ENCODE results near the gene GPRASP1. TPM values are rescaled to one million over a fixed set of nuclear protein-coding genes. Genes with fewer than 3 reads are reported as not detected.

GPRASP1 gene, protein sequence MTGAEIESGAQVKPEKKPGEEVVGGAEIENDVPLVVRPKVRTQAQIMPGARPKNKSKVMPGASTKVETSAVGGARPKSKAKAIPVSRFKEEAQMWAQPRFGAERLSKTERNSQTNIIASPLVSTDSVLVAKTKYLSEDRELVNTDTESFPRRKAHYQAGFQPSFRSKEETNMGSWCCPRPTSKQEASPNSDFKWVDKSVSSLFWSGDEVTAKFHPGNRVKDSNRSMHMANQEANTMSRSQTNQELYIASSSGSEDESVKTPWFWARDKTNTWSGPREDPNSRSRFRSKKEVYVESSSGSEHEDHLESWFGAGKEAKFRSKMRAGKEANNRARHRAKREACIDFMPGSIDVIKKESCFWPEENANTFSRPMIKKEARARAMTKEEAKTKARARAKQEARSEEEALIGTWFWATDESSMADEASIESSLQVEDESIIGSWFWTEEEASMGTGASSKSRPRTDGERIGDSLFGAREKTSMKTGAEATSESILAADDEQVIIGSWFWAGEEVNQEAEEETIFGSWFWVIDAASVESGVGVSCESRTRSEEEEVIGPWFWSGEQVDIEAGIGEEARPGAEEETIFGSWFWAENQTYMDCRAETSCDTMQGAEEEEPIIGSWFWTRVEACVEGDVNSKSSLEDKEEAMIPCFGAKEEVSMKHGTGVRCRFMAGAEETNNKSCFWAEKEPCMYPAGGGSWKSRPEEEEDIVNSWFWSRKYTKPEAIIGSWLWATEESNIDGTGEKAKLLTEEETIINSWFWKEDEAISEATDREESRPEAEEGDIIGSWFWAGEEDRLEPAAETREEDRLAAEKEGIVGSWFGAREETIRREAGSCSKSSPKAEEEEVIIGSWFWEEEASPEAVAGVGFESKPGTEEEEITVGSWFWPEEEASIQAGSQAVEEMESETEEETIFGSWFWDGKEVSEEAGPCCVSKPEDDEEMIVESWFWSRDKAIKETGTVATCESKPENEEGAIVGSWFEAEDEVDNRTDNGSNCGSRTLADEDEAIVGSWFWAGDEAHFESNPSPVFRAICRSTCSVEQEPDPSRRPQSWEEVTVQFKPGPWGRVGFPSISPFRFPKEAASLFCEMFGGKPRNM (N-terminal part only)
- total RNA-seq (4.9 and 5.8 TPM in 2 replicates), polyA plus RNA-seq (1.6 and 1.7 TPM in 2 replicates), polyA minus RNA-seq (ENCODE audit: low replicate concordance) (0.43 and 3.1 TPM in 2 replicates)
- 1.4 and 1.7 TPM in 2 replicates for polyA plus RNA-seq (2012)

DNA sequence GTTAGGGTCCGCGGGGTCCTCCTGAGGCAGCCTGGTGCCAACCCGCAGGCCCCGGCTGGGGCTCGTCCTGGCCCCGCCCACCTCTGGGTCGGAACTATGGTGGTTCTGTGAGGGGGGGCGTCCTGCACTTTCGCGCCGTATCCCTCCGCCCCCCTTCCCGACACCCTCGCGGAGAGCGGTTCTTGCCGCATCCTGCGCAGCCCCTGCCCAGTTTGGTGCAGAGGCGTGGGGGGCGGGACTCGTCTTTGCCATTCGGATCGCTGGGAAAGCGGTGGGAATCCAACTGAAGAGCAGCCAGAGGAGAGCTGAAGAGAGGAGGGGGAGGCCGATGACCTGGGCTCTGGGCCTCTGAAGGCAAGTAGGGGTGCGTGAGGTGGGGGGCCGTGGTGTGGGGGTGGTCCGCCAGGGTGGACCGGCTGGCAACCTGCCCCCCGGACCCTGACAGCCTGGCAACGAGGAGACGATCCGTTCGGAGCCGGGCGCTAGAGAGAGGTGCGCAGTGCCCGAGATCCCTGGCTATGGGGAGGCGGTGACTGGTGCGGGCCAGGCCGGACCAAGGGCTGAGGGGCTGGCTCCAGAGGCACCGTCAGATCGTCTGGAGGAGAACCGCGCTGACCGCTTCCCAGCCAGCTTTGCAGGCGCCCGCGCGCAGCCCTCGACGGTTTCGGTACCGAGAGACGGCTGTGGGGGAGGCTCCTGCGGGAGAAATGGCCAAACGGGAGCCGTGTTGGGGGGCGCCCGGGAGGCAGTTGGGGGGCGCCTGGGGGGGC is at the start of gene GPRASP1:
Gene GPRASP1 (plus strand): TSS at position 242 of the 770 bp plus-strand sequence. CDS start 2,431 bp downstream, outside the sequence.
- Histone ChIP-seq H2AFZ (ENCODE audit: low read length) (peak within 1 kb of the TSS; percentile 46), H3K79me2 (ENCODE audit: control insufficient read depth, insufficient read depth, low read length) (no peaks in the 10 kb centered on the region), H3K4me3 (replicated peaks in 1 of 4; ENCODE audit: control extremely low read depth in 1 of 4, insufficient read depth in 1 of 4, low read depth in 3 of 4, low read length in 4 of 4) (peak within 1 kb of the TSS; percentile 50 to 63 (median 56)), H3K27me3 (ENCODE audit: control insufficient read depth, insufficient read depth, low read length) (no peaks in the 10 kb centered on the region), H3K27ac (ENCODE audit: insufficient read depth, low read length) (no peak within 1 kb of the TSS), H3K36me3 (ENCODE audit: control insufficient read depth, insufficient read depth, low read length) (no peaks in the 10 kb centered on the region), H3K4me1 (ENCODE audit: control insufficient read depth, extremely low read depth, insufficient read depth, low read length) (no peaks in the 10 kb centered on the region), H3K9me3 (ENCODE audit: control insufficient read depth, insufficient read depth, low read depth, low read length) (no peaks in the 10 kb centered on the region), H3K4me2 (ENCODE audit: extremely low read depth, insufficient read depth, low read length) (peak within 1 kb of the TSS; percentile 75), H4K20me1 (ENCODE audit: control insufficient read depth, extremely low read depth, insufficient read depth, low read length) (no peaks in the 10 kb centered on the region), H3K9ac (ENCODE audit: insufficient read depth, low read length) (peak within 1 kb of the TSS; percentile 37)
- TF ChIP-seq EZH2 (IDR thresholded peaks at IDR 0.05; ENCODE audit: low read length, missing control alignments) (no peak), CTCF (conservative IDR thresholded peaks at IDR 0.05 in 1 of 2, IDR thresholded peaks at IDR 0.05 in 1 of 2; ENCODE audit: low read depth in 1 of 2, low read length in 2 of 2) (no peak)
- DNase-seq (ENCODE audit: low read depth in 2 of 2): peak; percentile 46 to 50

DNA sequence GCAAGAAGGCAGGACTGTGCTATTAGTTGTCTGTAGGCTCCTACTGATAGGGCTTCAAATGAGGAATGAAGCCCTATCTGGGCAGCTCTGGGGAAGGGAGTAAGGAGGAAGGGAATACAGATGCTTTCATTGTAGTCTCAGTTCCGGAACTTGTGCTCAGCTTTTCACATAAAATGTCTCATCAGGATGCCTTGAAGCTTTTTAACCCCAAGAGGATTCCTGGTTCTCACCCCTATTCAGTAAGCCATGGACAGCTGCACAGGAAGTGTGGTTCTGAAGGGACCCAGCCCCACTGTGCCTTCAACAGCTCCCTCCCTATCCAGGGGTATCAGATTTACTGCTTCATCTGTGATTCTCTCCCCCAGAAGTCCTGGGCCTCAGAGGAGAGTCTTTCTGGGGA is 47.0 kb upstream of the GPRASP1 start:
- no peaks in the 10 kb centered on the region for H3K27me3 ChIP-seq (ENCODE audit: control insufficient read depth, insufficient read depth, low read length)
- no peak overlapping the region for H2AFZ ChIP-seq (ENCODE audit: low read length)
- no peak overlapping the region for H3K27ac ChIP-seq (ENCODE audit: insufficient read depth, low read length)
- peaks cover 3% of the 10 kb centered on the region for H3K79me2 ChIP-seq (ENCODE audit: control insufficient read depth, insufficient read depth, low read length)
- H3K36me3 ChIP-seq (ENCODE audit: control insufficient read depth, insufficient read depth, low read length): no peaks in the 10 kb centered on the region
- no peak overlapping the region for H3K4me3 ChIP-seq (replicated peaks in 1 of 4; ENCODE audit: control extremely low read depth in 1 of 4, insufficient read depth in 1 of 4, low read depth in 3 of 4, low read length in 4 of 4)
- TF ChIP-seq EZH2 (IDR thresholded peaks at IDR 0.05; ENCODE audit: low read length, missing control alignments) (no peak), CTCF (conservative IDR thresholded peaks at IDR 0.05 in 1 of 2, IDR thresholded peaks at IDR 0.05 in 1 of 2; ENCODE audit: low read depth in 1 of 2, low read length in 2 of 2) (no peak)
- no peak overlapping the region for H3K9ac ChIP-seq (ENCODE audit: insufficient read depth, low read length)
- H3K4me1 ChIP-seq (ENCODE audit: control insufficient read depth, extremely low read depth, insufficient read depth, low read length): peaks cover 2% of the 10 kb centered on the region
- no peak for DNase-seq (ENCODE audit: low read depth in 2 of 2)
- no peak overlapping the region for H3K4me2 ChIP-seq (ENCODE audit: extremely low read depth, insufficient read depth, low read length)
- H3K9me3 ChIP-seq (ENCODE audit: control insufficient read depth, insufficient read depth, low read depth, low read length): no peaks in the 10 kb centered on the region
- H4K20me1 ChIP-seq (ENCODE audit: control insufficient read depth, extremely low read depth, insufficient read depth, low read length): no peaks in the 10 kb centered on the region

Data from fibroblast of lung (primary cell).